Stimulated activated CD4-positive, alpha-beta T cell treated with anti-CD3 and anti-CD28 coated beads, Interleukin-15, amount 100 ng/mL, for 24 hours (primary cell): ENCODE data around the gene ZNF239.
"Not testable (repeated sequence)": the region's sequence is repeated elsewhere in the genome, so short reads cannot be mapped to it uniquely, and the experiment has no call there.

Experiments
- DNase-seq: peaks from one replicate; pipeline ENCODE4 v3.0.0-alpha.2; 2020

Gene ZNF239

DNA sequence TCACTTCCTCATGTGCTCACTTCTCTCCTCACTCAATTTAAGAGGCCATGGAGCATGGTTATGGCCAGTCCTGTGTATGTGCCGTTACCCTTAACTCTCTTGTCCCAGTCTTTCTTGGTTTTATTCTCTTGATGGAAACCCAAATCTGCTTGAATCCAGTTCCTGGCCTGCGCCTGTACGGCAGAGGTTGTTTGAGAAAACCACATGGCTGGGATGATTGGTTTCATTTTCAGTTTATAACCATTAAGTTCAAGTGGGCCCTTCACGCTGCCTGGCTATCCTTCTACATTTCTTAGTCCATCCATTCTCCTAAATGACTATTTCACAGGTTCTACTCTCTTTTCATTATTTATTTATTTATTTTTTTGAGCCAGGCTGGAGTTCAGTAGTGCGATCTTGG lies 1.6 kb upstream of the ZNF239 start:
- DNase-seq, result peak; percentile 9

DNA sequence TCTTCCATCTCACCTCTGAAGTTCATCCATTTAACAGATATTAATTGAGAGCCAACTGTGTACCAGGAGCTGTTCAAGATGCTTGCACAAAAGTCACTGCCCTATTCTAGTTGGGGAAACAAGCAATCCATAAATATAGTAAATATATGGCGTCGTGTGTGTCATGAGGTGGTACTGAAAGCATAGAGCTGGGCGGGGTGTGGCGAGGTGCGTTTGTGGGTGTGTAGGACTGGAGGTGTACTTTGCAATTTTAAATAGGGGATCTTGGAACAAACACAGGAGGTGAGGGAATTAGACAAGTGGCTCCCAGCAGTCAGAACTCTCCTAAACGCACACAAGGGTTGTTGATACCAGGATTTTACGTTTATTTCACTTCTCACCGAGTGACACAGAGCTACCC lies 490 bp upstream of the ZNF239 start:
- DNase-seq, result no peak

DNA sequence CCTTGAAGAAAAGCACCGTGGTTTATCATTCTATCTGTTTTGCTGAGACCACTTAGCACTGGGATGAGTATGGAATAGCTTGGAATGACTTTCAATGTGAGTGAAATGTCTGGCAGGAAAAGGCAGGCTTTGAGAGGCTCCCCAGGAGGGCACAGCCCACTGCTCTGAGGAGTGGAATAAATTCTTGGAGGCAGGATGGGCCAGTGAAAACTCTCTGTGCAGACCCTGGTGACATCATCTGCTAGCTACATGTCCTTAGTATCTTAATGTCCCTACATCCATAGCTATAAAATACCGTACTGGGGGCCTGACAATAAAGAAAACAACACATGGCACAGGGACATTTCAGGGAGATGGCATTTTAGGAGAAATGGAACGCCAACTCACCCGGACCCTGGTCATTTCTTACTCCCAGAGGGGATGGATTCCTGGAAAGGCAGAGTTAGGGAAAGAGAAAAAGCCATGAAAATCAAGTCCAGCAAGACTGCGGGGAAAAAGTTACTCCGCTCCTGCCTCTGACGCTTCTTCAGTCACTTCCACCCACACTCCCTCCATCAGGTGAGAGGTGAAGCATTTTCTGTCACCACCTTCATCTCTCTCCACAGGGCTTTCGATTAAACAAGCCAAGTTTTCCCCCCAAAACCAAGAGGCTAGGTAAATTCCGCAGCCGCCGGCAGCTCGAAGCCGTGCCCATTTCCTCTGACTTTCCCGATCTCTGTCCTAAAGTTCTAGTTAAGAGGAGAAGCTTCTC lies 991 bp downstream of the ZNF239 start:
- DNase-seq, result peak; percentile 23

DNA sequence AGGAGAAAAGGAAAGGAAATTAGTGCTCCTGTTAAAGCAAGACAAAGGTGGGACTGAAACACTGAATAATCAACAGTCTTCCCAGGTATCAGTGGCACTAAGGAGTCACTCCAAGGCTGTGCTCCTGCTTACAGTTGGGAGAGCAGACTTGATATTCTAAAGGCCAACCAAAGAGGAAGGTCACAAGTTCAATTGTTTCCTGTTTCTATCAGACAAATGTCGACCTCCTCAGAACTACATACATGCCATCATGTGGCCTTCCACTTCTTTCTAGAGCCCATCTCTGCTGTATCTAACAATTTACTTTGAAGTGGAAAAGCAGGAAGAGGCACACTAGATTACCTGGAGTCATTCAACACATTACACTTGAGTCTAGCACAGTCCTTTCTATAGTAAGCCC lies 3.4 kb downstream of the ZNF239 start:
- DNase-seq, result no peak

- DNase-seq, result no peak
These were observed 4.7 kb downstream of the ZNF239 start for GRCh38 chr10:43569681-43570080.

- no peak for DNase-seq
These were observed 17.2 kb downstream of the ZNF239 start for GRCh38 chr10:43557214-43557613.

GRCh38 chr10:43543746-43544145 lies 30.7 kb downstream of the ZNF239 start:
- not testable (repeated sequence) for DNase-seq

DNA sequence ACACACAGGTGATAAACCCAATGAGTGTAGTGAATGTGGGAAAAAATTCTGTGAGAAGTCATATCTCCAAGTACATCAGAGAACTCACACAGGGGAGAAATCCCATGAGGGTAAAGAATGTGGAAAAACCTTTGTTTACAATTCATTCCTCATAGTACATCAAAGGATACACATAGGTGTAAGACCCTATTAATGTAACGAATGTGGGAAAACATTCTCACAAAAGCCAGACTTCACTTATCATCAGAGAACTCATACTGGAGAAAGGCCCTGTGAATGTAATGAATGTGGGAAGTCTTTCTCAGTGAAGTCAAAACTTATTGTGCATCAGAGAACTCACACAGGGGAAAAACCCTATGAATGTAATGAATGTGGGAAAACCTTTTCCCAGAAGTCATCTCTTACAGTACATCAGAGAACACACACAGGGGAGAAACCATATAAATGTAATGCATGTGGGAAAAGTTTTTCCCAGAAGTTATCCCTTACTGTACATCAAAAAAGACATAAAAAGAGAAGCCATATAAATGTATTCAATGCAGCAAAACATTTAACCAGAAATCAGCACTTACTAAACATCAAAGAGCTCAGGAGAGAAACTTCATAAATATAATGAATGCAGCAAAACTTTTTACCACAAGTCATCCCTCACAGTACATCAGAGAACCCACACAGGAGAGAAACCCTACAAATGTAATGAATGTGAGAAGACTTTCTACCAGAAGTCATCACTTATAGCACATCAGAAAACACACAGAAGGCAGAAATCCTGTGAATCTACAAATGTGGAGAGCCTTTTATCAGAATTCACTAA lies 49.8 kb downstream of the ZNF239 start:
- no peak for DNase-seq
